HG03135 (cell line): ENCODE results near the gene ST6GALNAC6.
"Not testable (repeated sequence)": the region's sequence is repeated elsewhere in the genome, so short reads cannot be mapped to it uniquely, and the experiment has no call there.

Experiments
- ATAC-seq: cut with Tn5 transposase; IDR thresholded peaks from one replicate; pipeline ENCODE4 v1.9.1; 2021; ENCODE audit warnings: mild to moderate bottlenecking, moderate library complexity; ENCODE audit not compliant: unreplicated experiment

The ST6GALNAC6 gene

GRCh38 chr9:127876026-127876763, 23.2 kb downstream of the ST6GALNAC6 start:
- ATAC-seq = no peak

- no peak for ATAC-seq
Measured at GRCh38 chr9:127875306-127875966, 24.0 kb downstream of the ST6GALNAC6 start.

- ATAC-seq = no peak
Measured at GRCh38 chr9:127874301-127875221, 24.8 kb downstream of the ST6GALNAC6 start.

- no peak for ATAC-seq
Measured at GRCh38 chr9:127873886-127874285, 25.5 kb downstream of the ST6GALNAC6 start.

GRCh38 chr9:127873223-127873691, 26.1 kb downstream of the ST6GALNAC6 start:
- ATAC-seq = no peak

GRCh38 chr9:127872369-127873222, 26.8 kb downstream of the ST6GALNAC6 start:
- no peak for ATAC-seq

GRCh38 chr9:127871531-127871930, 27.9 kb downstream of the ST6GALNAC6 start:
- no peak for ATAC-seq

- ATAC-seq = no peak
Measured at GRCh38 chr9:127870887-127871286, 28.5 kb downstream of the ST6GALNAC6 start.

- not testable (repeated sequence) for ATAC-seq
Measured at GRCh38 chr9:127870153-127870491, 29.3 kb downstream of the ST6GALNAC6 start.

- no peak for ATAC-seq
Measured at GRCh38 chr9:127869310-127870152, 29.9 kb downstream of the ST6GALNAC6 start.

GRCh38 chr9:127868278-127868902, 31.0 kb downstream of the ST6GALNAC6 start:
- ATAC-seq = no peak

- no peak for ATAC-seq
Measured at GRCh38 chr9:127867356-127868277, 31.8 kb downstream of the ST6GALNAC6 start.

GRCh38 chr9:127866535-127866934, 32.9 kb downstream of the ST6GALNAC6 start:
- ATAC-seq = no peak

- ATAC-seq = no peak
Measured at GRCh38 chr9:127865645-127866464, 33.5 kb downstream of the ST6GALNAC6 start.

- no peak for ATAC-seq
Measured at GRCh38 chr9:127863191-127863621, 36.2 kb downstream of the ST6GALNAC6 start.

- ATAC-seq = no peak
Measured at GRCh38 chr9:127862075-127863011, 37.1 kb downstream of the ST6GALNAC6 start.
